Measurements from ENCODE around the gene MAP3K21.

Gene MAP3K21

DNA sequence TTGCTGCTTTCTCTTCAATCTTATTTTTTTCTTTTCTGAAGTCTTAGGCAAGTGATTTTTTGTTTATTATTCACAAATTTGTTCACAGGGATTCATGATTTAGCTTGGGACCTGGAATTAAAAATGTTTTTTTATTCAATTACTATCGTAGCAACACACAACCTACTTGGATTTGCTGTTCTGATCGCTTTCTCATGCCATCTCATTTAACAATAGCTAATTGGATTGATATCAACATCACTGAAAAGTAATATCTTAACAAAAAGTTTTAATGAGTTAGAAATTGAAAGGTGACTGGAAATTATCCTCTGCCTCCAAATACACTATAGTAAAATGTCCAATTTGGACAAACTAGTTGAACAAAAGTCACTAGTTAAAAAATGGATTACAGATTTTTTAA is 32.4 kb downstream of the MAP3K21 start:
- DNase-seq (ENCODE audit: low spot score), result no peak

DNA sequence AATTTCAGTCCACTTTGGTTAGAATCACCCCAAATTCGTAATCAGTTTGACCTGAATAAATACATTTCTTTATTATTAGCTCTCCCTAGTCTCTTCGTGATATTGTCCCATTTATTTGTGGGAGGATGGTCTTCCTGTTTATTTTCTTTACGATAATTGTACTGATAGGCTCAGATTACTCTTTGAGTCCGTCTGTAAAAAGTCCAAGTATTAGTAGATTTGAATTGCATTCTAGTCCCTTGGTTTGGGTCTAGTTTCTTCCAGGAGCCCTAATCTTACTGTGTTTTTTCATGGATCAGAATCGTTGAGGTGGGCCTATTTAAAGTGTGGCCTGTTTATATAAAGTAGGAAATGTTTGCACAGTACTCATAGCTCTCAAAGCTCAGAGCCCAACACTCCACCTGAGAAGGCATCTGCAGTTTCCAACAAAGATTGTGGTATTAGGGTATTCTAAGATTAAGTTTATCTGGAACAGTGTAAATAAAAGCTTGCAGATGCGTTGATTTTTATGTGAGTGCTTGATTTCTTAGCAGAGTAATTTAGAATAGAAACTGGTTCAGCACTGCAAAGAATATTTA is 33.1 kb downstream of the MAP3K21 start:
- DNase-seq (ENCODE audit: low spot score), result no peak

DNA sequence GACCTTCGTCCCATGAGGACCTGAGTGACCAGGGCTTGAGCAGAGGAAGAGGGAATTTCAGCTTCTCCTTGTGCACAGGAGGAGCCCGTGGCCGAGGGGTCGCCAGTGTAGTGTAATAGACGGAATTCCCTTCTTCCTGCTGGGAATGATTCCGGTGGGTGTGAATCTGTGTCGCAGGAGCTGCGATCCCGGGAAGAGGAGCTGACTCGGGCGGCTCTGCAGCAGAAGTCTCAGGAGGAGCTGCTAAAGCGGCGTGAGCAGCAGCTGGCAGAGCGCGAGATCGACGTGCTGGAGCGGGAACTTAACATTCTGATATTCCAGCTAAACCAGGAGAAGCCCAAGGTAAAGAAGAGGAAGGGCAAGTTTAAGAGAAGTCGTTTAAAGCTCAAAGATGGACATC is 34.4 kb downstream of the MAP3K21 start:
- no peak for DNase-seq (ENCODE audit: low spot score)

DNA sequence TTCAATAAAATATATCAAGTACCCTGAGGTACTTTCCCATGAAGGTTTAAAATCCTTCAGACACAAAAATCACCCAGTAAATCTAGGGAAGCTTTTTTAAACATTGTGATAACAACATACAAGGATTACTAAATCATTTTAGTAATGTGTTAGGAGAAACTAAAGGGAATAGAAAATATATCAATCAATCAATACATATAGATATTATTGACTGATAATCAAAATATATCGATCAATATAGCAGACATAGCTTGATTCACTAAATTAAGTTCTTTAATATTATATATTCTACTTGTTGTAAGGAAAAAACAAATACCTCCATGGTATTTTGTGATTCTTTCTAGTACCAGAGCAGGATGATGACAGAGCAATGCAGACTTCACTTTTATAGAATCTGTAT is 35.2 kb downstream of the MAP3K21 start:
- DNase-seq (ENCODE audit: low spot score), result no peak

DNA sequence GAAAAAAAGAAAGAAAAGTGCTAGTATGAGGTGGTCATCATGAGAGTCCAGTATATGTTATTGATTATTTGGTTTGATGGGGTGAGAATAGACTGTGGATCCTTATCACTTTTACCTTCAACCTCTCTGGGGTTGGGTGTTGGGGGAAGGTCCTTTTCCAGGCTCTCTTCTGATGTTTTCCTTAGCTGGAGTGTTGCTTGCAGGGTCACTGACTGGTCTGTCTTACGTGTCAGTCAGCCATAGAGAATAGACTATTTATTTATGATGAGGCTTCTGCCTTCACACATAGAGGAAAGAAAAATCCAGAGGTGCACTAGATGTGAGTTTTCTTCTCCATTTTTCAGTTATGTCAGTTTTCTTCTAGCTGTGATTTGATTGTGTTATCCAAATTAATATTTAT is 36.5 kb downstream of the MAP3K21 start:
- no peak for DNase-seq (ENCODE audit: low spot score)

DNA sequence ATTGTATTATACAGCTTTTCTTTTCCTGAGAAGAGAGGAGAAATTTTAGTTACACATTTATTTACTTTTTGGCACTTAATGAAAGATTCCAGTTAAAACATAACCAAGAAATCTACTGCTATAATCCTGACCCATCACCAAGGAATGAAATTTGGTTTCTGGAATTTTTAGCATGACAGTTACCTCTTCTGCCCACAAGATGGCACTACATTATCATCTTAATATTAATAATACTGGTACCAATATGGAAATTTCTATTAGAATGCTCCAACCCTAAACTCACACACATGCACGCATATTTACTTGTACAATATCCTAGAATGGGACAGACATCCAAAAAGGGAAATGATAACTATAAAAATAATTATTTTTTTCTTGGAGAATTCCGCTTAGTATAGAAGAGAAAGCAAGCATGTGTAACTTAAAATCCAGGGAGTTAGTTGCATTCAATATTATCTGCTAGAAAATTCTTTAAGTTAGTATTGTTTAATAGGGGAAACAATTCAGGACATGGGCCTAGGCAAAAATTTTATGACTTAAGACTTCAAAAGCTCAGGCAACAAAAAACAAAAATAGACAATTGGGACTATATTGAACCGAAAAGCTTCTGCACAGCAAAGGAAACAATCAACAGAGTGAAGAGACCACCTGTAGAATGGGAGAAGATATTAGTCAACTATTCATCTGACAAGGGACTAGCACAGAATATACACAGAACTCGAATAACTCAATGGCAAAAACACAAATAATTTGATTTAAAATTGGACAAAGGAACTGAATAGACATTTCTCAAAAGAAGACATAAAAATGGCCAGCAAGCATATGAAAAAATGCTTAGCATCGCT is 37.4 kb downstream of the MAP3K21 start:
- DNase-seq (ENCODE audit: low spot score), result peak; percentile 17

DNA sequence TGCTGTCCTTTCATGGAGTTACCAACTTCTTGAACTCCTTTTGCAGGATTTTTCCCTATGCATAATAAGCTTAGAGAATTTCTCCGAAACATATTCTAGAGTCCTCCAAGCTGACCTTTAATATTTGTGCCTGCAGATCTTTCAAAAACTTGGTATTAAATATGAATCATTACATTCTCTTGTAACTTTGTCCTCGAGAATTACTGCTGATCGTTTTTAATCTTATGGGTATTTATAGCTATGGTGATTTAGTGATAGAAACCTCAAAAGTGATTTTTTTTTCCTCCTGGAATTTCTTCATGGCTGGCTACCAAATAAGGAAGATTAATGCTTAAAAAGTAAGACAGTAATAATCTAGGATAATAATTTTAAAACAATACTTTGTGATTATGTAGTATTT is 39.1 kb downstream of the MAP3K21 start:
- DNase-seq (ENCODE audit: low spot score), result no peak

DNA sequence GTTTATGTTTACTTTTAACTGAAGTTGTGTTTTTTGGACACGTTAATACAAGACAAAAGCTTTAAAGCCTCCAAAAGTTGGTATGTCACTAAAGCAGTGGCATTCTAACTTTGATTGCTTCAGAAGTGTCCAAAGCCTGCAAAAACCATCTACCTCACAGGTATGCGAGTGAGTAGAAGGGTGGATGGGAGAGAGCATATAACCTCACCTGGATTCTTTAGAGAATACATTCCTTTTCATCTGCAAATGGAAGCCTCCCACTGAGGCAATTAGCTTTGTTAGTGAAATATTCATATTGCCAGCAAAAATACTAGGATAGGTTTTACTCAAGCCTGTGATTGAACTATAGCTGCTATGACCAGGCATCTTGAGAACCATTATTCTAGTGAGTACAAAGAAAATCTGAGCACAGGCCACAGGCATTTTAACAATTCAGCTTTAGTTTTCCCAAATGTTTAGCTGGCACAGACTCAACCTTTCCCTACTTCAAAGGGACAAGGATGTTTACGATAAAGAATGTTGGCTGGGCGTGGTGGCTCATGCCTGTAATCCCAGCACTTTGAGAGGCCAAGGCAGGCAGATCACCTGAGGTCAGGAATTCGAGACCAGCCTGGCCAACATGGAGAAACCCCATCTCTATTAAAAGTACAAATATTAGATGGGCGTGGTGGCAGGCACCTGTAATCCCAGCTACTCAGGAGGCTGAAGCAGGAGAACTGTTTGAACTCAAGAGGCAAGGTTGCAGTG is 39.7 kb downstream of the MAP3K21 start:
- DNase-seq (ENCODE audit: low spot score), result no peak

DNA sequence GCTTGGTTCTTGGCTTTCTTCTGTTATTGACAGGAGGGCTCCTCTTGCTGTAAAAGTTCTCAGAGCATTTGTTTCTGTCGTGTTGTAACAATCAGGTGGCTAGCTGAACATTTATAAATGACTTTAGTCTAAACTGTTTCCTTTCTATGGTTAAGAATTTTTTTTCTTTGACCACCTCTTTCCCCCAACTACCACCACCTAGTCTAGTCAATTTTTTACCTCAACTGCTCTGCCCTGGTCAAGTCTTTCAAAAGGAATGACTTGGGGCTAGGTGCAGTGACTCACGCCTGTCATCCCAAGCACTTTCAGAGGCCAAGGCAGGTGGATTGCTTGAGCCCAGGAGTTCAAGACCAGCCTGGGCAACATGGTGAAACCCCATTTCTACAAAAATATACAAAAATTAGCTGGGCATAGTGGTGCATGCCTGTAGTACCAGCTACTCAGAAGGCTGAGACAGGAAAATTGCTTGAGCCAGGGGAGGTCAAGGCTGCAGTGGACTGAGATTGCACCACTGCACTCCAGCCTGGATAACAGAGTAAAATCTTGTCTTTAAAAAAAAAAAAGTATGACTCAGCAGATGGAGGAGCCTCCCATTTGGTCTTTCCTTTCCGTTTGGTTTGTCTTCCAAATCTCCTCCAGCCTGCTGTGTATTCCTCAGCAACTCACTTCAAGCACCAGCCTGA is 40.7 kb downstream of the MAP3K21 start:
- no peak for DNase-seq (ENCODE audit: low spot score)

DNA sequence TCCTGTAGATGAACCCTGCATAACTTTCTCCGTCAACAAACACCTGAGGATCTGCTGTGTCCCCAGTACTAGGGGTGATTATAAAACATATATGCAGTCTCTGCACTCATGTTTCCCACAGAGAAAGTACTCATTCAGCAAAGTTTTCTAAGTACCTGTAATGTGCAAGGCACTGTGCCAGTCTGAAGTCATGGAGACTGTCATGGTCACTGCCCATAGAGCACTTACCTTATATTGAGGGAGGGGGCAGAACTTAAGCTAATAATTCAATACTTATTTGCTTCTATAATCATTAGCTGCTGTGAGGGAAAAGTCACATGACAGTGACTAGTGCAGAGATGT is 41.2 kb downstream of the MAP3K21 start:
- no peak for DNase-seq (ENCODE audit: low spot score)

DNA sequence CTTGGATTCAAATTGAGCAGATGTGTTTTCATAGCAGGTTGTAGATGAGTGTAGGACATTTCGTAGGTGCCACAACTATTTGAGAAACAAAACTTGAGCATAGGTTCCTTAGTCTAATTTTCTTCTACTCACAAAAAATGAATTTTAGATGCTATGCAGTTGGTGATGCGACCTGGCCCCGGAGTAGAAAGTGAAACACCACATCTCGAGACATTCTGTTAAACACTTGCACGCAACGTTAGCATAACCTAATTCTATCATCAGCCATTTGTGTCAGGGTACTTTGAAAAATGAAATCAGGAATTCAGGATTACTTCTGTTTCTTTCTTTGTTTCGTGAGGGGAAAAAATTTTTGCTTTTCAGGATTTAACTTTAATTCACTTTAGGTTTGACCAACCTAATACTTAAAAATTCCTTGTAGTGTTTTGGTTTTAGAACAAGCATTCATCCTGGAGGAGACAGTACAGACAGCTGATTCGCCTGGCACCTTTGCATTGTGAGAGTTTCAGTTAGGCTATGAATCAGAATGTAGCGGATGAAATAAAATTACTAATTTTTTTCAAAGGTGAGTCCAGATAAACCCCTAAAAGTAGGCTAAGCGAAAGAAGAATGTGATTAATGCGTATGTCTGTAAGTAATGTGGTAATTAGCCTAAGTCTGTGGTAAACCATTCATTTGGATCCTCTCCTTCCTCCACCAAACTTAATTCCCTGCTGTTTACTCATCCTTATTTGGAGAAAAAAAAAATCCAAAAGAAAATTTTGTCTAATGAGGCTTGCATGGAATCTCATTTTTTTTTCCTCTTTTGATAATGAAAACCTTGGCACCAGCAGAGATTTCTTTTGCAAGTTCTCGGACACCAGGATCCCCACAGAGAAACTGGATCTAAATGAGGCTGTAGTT is 44.9 kb downstream of the MAP3K21 start:
- DNase-seq (ENCODE audit: low spot score), result no peak

DNA sequence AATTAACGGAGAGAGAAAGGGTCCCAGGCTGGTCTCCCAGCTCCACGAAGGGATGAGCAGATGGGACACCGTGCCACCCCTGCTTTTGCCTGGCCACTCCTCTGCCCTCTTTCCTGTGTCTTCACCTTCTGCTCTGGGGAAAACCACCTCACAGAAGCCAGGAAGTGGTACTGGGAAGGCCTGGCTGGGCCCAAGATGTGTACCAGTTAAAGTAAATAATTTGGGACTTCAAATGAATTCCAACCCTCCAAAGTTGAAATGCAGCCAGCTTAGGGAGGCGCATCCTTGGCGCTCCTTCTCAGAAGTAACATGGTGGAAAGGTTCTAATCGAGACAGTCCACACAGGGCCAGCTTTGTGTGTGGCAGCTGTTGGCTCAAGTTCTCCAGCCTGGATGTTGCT is 45.7 kb downstream of the MAP3K21 start:
- DNase-seq (ENCODE audit: low spot score), result no peak

DNA sequence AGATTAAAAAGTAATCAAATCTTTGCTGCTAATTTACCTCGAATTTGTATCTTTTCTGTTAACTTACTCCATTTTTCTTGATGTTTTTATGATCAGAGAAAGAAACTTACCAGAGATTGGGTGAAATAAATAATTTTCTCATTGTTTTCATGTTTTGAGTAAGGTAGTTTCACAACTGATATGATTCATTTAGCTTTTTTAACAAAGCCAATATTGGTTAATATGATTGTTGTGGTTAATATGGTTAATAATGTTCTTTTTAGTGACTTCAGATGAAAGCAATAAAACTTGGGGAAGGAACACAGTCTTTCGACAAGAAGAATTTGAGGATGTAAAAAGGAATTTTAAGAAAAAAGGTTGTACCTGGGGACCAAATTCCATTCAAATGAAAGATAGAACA is 48.1 kb downstream of the MAP3K21 start:
- DNase-seq (ENCODE audit: low spot score), result no peak

DNA sequence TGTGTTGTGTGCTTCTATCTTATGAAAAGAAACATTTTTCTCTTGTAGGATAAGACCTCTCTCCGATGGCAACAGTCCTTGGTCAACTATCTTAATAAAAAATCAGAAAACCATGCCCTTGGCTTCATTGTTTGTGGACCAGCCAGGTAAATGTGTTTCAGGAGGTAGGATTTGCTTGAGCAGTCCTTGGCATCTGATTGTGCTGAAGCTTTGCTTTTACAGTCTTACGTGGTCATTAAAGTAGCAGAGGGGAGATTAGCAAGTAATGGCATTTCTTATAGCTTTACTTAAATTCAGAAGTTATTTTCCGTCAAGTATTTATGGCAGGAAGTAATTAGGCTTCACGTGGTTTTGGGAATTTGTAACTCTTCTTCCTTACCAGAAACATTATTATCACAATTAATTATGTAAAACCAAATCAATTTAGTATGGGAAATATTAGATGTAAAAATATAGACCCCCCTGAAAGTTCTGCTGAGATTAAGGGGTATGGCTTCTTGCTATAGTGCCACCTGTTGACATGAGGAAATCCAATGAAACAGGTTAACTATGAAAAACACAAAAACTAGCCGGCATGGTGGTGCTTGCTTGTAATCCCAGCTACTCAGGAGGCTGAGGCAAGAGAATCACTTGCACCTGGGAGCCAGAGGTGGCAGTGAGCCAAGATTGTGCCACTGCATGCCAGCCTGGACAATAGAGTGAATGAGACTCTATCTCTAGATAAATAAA is 49.0 kb downstream of the MAP3K21 start:
- DNase-seq (ENCODE audit: low spot score), result no peak

DNA sequence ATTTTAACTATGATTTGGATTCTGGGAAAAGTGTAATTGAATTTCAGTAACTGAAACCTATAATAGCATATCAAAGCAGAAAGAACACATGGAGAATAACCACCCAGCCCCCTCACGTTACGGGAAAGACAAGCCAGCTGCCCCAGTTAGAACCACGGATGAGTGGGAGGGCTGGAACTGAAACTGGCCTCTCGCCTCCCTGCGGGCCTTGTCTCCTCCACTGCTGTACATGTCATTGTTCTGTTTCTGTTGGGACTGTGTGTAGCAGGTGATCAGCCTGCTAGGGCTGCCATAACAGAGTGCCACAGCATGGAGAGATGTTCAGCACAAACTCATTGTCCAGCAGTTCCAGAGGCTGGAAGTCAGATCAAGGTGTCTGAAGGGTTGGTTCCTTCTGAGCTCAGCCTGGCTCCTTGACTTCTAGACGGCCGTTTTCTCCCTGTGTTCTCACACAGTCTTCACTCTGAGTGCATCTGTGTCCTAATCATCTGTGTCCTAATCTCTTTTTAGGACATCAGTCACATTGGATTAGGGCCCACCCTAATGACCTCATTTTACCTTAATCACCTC is 52.4 kb downstream of the MAP3K21 start:
- DNase-seq (ENCODE audit: low spot score), result no peak

DNA sequence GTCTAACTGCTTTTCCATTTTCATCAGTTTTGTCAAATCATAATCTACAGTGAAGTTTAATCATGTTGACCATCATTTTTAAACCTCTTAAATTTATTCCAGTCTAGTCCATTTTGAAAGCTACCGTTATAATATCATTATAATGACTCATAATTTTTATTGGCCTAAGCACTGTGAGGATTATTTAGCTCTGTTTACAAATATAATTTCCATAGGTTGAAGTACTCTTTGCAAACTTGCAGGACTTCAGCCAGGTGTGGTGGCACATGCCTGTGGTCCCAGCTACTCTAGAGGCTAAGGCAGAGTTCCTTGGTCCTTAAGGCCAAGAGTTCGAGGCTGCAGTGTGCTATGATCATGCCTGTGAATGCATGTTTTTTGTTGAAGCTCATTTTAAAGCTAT is 54.3 kb downstream of the MAP3K21 start:
- no peak for DNase-seq (ENCODE audit: low spot score)

DNA sequence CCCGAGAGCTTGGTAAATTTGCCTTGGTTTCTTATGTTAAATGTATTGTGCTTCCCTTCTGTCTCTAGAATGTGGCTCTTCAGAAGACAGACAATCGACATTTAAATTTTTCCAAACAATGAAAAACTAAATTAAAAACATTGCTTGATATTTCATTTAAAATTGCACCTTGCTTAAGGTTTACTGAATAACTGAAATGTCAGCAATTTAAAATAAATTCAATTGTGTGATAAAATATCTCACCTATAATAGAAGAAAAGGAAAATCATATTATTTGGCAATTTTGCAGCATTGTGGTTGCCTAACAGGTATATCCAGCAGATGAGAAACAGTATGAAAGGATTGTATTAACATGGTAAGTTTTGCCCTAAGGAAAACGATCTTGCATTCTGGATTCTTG is 56.5 kb downstream of the MAP3K21 start:
- no peak for DNase-seq (ENCODE audit: low spot score)

DNA sequence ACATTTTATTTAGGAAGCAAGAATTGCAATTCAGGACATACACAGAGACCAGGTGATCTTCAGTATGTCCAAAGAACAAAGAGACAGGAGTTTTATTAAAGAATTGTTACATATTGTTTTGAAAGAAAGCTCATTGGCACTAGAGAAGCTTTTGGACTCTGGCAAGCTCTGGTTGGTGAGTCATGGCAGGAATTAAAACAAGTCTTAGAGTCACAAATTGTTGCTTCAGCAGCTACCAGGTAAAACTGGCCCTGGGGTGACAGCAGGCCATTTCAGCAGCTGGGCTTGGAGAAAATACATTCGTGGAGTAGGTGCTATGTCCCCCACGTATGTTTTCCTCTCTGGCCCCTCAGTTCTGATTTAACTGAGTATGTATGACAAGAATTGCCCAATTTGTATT is 58.8 kb downstream of the MAP3K21 start:
- DNase-seq (ENCODE audit: low spot score), result no peak

DNA sequence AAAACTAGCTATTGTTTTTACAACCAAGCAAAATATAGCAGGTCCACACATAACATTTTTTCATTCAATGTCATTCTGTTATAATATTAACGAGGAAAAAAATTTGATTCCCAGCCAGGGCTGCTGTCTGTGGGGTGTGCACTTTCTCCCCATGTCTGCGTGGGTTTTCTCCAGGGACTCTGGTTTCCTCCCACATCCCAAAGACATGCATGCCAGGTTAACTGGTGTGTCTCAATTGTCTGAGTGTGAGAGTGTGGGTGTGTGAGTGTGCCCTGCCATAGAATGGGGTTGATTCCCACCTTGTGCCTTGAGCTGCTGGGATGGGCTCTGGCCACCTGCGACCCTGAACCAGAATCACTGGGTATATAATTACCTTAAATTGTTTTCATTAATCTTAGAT is 60.1 kb downstream of the MAP3K21 start:
- no peak for DNase-seq (ENCODE audit: low spot score)

DNA sequence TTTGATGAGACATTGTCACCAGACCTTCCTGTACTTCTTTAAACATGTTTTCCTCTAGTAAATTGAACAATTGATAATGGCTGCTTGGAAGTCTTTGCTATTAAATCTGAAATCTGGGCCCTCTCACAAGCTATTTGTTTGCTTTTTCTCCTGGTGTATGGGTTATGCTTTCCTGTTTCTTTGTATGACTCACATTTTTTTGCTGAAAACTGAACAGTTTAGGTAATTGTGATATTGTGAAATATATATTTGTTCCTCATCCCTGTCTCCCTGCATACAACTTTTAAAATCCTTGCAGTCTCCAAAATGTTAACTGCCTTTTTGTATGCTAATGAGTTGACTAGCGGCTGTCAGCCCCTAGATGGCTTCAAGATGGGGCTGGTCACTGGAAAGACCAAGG is 61.6 kb downstream of the MAP3K21 start:
- DNase-seq (ENCODE audit: low spot score), result no peak

DNA sequence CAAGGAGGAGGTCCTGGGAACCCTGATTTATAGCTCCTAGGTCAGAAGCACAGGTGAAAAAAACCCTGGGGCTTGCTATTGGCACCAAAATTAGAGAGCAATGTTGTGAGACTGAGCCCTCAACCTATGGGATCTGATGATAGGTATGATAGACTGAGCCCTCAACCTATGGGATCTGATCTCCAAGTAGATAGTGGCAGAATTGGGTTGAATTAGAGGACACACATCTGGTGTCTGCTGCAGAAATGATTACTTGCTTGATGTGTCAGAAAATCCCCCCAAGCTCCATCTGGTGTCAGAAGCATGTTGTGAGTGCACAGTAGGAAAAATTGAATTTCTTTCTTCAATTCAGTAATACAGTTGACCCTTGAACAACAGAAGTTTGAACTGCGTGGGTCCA is 62.4 kb downstream of the MAP3K21 start:
- no peak for DNase-seq (ENCODE audit: low spot score)
